GM19438 (cell line): ENCODE measurements around the gene DEFB121.
"Not testable (repeated sequence)": the region's sequence is repeated elsewhere in the genome, so short reads cannot be mapped to it uniquely, and the experiment has no call there.

ENCODE experiments used
- ATAC-seq: cut with Tn5 transposase; IDR thresholded peaks from one replicate; pipeline ENCODE4 v1.9.1; 2021; ENCODE audit warnings: low read depth; ENCODE audit not compliant: unreplicated experiment

The DEFB121 gene

GRCh38 chr20:31364272-31364671 lies 41.7 kb downstream of the DEFB121 start:
- not testable (repeated sequence) for ATAC-seq

- no peak for ATAC-seq
Observed at GRCh38 chr20:31363295-31363694, 42.7 kb downstream of the DEFB121 start.

GRCh38 chr20:31355981-31356380 lies 50.0 kb downstream of the DEFB121 start:
- no peak for ATAC-seq
